Measurements from ENCODE around the gene EFNB3.

Gene EFNB3

GRCh38 chr17:7701681-7702080 is 3.3 kb upstream of the EFNB3 start:
- TF ChIP-seq CTCF (IDR thresholded peaks at IDR 0.05; ENCODE audit: insufficient read depth, low read depth, low read length, missing control alignments): no peak
- no peak for DNase-seq (ENCODE audit: low read depth)

GRCh38 chr17:7702776-7703175 is 2.2 kb upstream of the EFNB3 start:
- no peak overlapping the region for H3K4me3 ChIP-seq (ENCODE audit: low read depth, low read length)
- TF ChIP-seq CTCF (IDR thresholded peaks at IDR 0.05; ENCODE audit: insufficient read depth, low read depth, low read length, missing control alignments): no peak
- DNase-seq (ENCODE audit: low read depth): no peak

More at GRCh38 chr17:7701681-7702080, 3.3 kb upstream of the EFNB3 start:
- H3K4me3 ChIP-seq (ENCODE audit: low read depth, low read length): no peak overlapping the region

- no peak overlapping the region for H3K4me3 ChIP-seq (ENCODE audit: low read depth, low read length)
- peak; percentile 29 for DNase-seq (ENCODE audit: low read depth)
- no peak for TF ChIP-seq CTCF (IDR thresholded peaks at IDR 0.05; ENCODE audit: insufficient read depth, low read depth, low read length, missing control alignments)
Observed at GRCh38 chr17:7703584-7704479, 1.2 kb upstream of the EFNB3 start.

GRCh38 chr17:7705269-7706255 is 560 bp downstream of the EFNB3 start:
- no peak for TF ChIP-seq CTCF (IDR thresholded peaks at IDR 0.05; ENCODE audit: insufficient read depth, low read depth, low read length, missing control alignments)
- no peak overlapping the region for H3K4me3 ChIP-seq (ENCODE audit: low read depth, low read length)
- DNase-seq (ENCODE audit: low read depth): no peak

GRCh38 chr17:7706631-7707354 is 1.8 kb downstream of the EFNB3 start:
- DNase-seq (ENCODE audit: low read depth): no peak
- TF ChIP-seq CTCF (IDR thresholded peaks at IDR 0.05; ENCODE audit: insufficient read depth, low read depth, low read length, missing control alignments): no peak
- no peak overlapping the region for H3K4me3 ChIP-seq (ENCODE audit: low read depth, low read length)

- DNase-seq (ENCODE audit: low read depth): no peak
- TF ChIP-seq CTCF (IDR thresholded peaks at IDR 0.05; ENCODE audit: insufficient read depth, low read depth, low read length, missing control alignments): no peak
- no peak overlapping the region for H3K4me3 ChIP-seq (ENCODE audit: low read depth, low read length)
Observed at GRCh38 chr17:7707446-7707845, 2.4 kb downstream of the EFNB3 start.
